PC-3 (cell line): ENCODE measurements around the gene ARHGAP28.

Experiments
- EZH2 ChIP-seq: fragments of 300-600 bp; sonication (generic); IDR thresholded peaks from one replicate; pipeline ENCODE4 v1.6.1; 2017; ENCODE audit warnings: antibody characterized with exemption, mild to moderate bottlenecking, low read length; ENCODE audit not compliant: unreplicated experiment
- TF ChIP-seq, protein P1 (sequence below): fragments of 300-600 bp; sonication (generic); conservative IDR thresholded peaks from 2 replicates; pipeline ENCODE4 v1.5.1; 2017; ENCODE audit warnings: antibody characterized with exemption, low read depth, mild to moderate bottlenecking, low read length

DNA sequence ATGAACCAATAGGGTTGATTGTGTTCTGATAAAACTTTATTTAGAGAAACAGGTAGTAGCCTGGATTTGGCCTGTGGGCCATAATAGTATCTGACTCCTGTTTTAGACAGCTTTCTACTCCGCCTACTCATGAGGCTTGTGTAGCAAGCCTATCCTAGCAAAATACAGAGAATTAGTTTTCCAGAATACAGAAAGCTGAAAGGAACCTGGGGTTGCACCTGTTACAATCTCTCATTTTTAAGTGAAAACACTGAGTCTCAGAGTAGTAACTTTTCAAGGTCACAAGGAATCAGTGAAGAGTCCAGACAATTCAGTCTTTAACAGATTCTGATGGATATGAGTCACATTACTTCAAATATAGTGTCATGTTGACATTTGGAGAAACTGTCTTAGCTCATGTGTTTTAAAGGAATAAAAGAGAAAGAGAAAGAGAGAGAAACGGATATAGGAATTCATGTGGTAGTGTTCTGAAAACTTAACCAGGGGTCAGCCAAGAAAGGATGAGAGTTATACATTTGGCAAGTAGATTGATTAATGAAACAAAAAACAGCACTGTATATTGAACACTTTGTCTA is 17.0 kb downstream of the ARHGAP28 start:
- TF ChIP-seq, protein P1, sequence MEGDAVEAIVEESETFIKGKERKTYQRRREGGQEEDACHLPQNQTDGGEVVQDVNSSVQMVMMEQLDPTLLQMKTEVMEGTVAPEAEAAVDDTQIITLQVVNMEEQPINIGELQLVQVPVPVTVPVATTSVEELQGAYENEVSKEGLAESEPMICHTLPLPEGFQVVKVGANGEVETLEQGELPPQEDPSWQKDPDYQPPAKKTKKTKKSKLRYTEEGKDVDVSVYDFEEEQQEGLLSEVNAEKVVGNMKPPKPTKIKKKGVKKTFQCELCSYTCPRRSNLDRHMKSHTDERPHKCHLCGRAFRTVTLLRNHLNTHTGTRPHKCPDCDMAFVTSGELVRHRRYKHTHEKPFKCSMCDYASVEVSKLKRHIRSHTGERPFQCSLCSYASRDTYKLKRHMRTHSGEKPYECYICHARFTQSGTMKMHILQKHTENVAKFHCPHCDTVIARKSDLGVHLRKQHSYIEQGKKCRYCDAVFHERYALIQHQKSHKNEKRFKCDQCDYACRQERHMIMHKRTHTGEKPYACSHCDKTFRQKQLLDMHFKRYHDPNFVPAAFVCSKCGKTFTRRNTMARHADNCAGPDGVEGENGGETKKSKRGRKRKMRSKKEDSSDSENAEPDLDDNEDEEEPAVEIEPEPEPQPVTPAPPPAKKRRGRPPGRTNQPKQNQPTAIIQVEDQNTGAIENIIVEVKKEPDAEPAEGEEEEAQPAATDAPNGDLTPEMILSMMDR, result no peak
- no peak for TF ChIP-seq EZH2
